ENCODE results near the gene ERC2.

GRCh38 chr3:55873523-55874254 is 594.6 kb downstream of the ERC2 start:
- TF ChIP-seq POLR2A (IDR thresholded peaks at IDR 0.05): no peak
- no peak for TF ChIP-seq CTCF (IDR thresholded peaks at IDR 0.05)

Data from heart left ventricle (tissue), 13 donors.